Spleen (tissue), 11 donors: ENCODE measurements around the gene PPP1R27. TPM values are rescaled to one million over a fixed set of nuclear protein-coding genes. Genes with fewer than 3 reads are reported as not detected.

ENCODE experiments used
- DNase-seq: peaks from one replicate; pipeline ENCODE4 v3.0.0-alpha.2; 2020
- H3K27ac ChIP-seq, 8 donors: fragments of 200-600 bp; sonication (generic) in 7 of 8; 1 replicate in 4 of 8; 2 replicates in 4 of 8; pipeline versions ENCODE4 v1.5.0 to v1.8.0; 2016 to 2021; ENCODE audit warnings: inconsistent platforms in 4 of 8, mild to moderate bottlenecking in 4 of 8, moderate library complexity in 1 of 8
- H3K27me3 ChIP-seq, 7 donors: fragments of 200-600 bp; sonication (generic) in 6 of 7; replicated peaks in 1 of 7; 1 replicate in 4 of 7; 2 replicates in 3 of 7; pipeline versions ENCODE4 v1.5.0 to v1.8.0; 2016 to 2021; ENCODE audit warnings: inconsistent platforms in 3 of 7, mild to moderate bottlenecking in 1 of 7
- H3K36me3 ChIP-seq, 6 donors: fragments of 200-600 bp; sonication (generic) in 5 of 6; 1 replicate in 4 of 6; 2 replicates in 2 of 6; pipeline versions ENCODE4 v1.5.0 to v1.8.0; 2016 to 2021; ENCODE audit warnings: inconsistent platforms in 2 of 6
- H3K4me1 ChIP-seq, 6 donors: fragments of 200-600 bp; sonication (generic) in 5 of 6; 1 replicate in 3 of 6; 2 replicates in 3 of 6; pipeline versions ENCODE4 v1.5.0 to v1.8.0; 2016 to 2021; ENCODE audit warnings: inconsistent platforms in 3 of 6
- H3K4me3 ChIP-seq, 8 donors: fragments of 200-600 bp; sonication (generic) in 7 of 8; 1 replicate in 4 of 8; 2 replicates in 4 of 8; pipeline versions ENCODE4 v1.5.0 to v1.8.0; 2016 to 2021; ENCODE audit warnings: inconsistent platforms in 4 of 8, mild to moderate bottlenecking in 4 of 8, moderate library complexity in 2 of 8
- H3K9me3 ChIP-seq, 8 donors: fragments of 200-600 bp; sonication (generic) in 7 of 8; 1 replicate in 4 of 8; 2 replicates in 4 of 8; pipeline versions ENCODE4 v1.5.0 to v1.8.0; 2016 to 2021; ENCODE audit warnings: inconsistent platforms in 4 of 8
- POLR2A ChIP-seq, 3 donors: fragments of 450-650 bp; IDR thresholded peaks; one replicate each; pipeline ENCODE4 v1.5.1; 2017; ENCODE audit warnings: antibody characterized with exemption in 3 of 3, mild to moderate bottlenecking in 1 of 3
- POLR2AphosphoS5 ChIP-seq, 3 donors: sonication (generic); formaldehyde crosslinking; IDR thresholded peaks; one replicate each; pipeline ENCODE4 v1.5.1; 2017; ENCODE audit warnings: antibody characterized with exemption in 3 of 3
- WGBS, 5 donors: extraction: QIAGEN DNeasy Blood & Tissue Kit in 3 of 5; methylation state at CpG; one replicate each; pipeline versions ENCODE4 v1.1.5 to v1.1.7; 2013 to 2018; 5-methylcytosine and 5-hydroxymethylcytosine counted together
- intact Hi-C: fragments of 100-400 bp; cut with DNase I; formaldehyde crosslinking; loops from one replicate; pipeline ENCODE4 v1.15.0; 2023; ENCODE audit warnings: low total_unique reads
- polyA plus RNA-seq, 3 donors: library from polyadenylated mRNA; stranded (reverse); fragments of 200-250 nt; gene quantifications; one replicate each; pipeline ENCODE4 v1.2.1, GENCODE V29; 2013
- total RNA-seq, 7 donors: library from RNA; depleted of rRNA in 3 of 7; stranded (reverse); fragments of >200 nt in 3 of 7; fragmentation: NEBNext Ultra II Directional in 4 of 7; extraction: Animal tissue kit (Norgen Biotek cat#: 25700) in 4 of 7; gene quantifications; one replicate each; pipeline versions ENCODE4 v1.1.0 to v1.2.1, GENCODE V29; 2016 to 2021
- TF ChIP-seq, protein P1 (sequence below), 11 experiments: fragments of 200-600 bp in 7 of 11; fragments of 450-650 bp in 4 of 11; sonication (generic) in 4 of 11; IDR thresholded peaks in 8 of 11; conservative IDR thresholded peaks in 3 of 11; 1 replicate in 7 of 11; 2 replicates in 4 of 11; pipeline versions ENCODE4 v1.4.0 to v1.8.0; 2016 to 2021; ENCODE audit warnings: antibody characterized with exemption in 11 of 11, inconsistent platforms in 4 of 11, mild to moderate bottlenecking in 1 of 11
- donor health status: healthy with polysubstance abuse.
- donor health status: DM: no; HTN: no; CAD: no; lungs with moderate emphysema.
- donor health status: DM: no; HTN: no; CAD: no.
- donor health status: Bipolar disorder and iron deficiency.
- donor health status: healthy.
- donor health status: DM: no; HTN: no; CAD: no.
- donor health status: DM: yes; HTN: yes; CAD: no.

Gene PPP1R27
- total and polyA plus RNA-seq, 10 donors = 0.09 to 0.39 TPM; not detected in 8

- peaks cover 0 to 100% (median 72%) of the 10 kb centered on the region in 7 donors for H3K27me3 ChIP-seq
- no peak for DNase-seq
- intact Hi-C loops = no loop called here
Measured at GRCh38 chr17:81804559-81805399, 30.1 kb downstream of the PPP1R27 start.

DNA sequence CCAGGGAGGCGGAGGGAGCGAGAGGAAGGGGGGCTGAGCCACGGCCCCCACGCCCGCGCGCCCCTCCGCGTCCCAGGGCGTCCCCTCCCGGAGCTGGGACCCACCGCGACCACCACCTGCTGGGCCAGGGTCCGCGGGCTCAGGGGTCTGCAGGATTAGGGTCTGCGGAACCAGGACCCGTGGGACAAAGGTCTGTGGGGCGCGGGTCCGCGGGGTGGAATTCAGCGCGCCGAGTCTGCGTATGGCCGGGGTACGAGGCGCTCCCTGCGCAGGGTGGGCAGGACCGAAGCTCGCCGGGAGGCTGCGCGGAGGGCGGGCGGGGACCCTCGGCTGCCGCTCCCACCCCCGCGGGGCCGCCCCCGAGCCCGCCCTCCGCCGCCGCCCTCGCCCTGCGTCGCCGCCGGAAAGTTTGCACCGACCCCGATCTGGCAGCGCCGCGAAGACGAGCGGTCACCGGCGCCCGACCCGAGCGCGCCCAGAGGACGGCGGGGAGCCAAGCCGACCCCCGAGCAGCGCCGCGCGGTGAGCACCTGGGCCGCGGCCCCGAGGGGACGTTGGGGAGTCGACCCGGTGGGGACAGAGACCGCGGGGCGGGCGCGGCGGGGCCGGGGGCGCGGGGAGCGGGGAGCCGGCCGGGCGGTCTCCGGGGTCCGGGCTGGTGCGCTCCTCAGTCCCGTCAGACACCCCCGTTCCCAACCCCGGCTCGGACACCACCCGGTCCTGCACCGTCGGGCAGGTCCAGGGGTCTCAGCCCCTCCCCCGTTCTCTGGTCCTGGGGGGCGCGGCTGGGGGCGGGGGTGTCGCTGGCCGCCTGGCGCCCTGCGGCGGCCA, 30.9 kb downstream of the PPP1R27 start, which contains the start of gene GCGR:
Gene GCGR (plus strand): TSS at position 423 of the 831 bp plus-strand sequence. CDS start 4,869 bp downstream, outside the sequence.
- WGBS, 5 donors = 2 to 5% (median 2%) methylated on average over 21 to 110 of the region's 110 CpGs
- TF ChIP-seq POLR2AphosphoS5 (IDR thresholded peaks at IDR 0.05) (no peak), POLR2A (IDR thresholded peaks at IDR 0.05) (no peak)
- TF ChIP-seq, protein P1, sequence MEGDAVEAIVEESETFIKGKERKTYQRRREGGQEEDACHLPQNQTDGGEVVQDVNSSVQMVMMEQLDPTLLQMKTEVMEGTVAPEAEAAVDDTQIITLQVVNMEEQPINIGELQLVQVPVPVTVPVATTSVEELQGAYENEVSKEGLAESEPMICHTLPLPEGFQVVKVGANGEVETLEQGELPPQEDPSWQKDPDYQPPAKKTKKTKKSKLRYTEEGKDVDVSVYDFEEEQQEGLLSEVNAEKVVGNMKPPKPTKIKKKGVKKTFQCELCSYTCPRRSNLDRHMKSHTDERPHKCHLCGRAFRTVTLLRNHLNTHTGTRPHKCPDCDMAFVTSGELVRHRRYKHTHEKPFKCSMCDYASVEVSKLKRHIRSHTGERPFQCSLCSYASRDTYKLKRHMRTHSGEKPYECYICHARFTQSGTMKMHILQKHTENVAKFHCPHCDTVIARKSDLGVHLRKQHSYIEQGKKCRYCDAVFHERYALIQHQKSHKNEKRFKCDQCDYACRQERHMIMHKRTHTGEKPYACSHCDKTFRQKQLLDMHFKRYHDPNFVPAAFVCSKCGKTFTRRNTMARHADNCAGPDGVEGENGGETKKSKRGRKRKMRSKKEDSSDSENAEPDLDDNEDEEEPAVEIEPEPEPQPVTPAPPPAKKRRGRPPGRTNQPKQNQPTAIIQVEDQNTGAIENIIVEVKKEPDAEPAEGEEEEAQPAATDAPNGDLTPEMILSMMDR (IDR thresholded peaks at IDR 0.05 in 8 of 11, conservative IDR thresholded peaks at IDR 0.05 in 3 of 11) = no peak
- DNase-seq = no peak
- no peak within 1 kb of the TSS for H3K27ac ChIP-seq
- peak within 1 kb of the TSS in 2 of 8 donors; percentile 4 to 49 for H3K4me3 ChIP-seq
- H3K27me3 ChIP-seq = peaks cover 0 to 98% (median 71%) of the 10 kb centered on the region in 7 donors
- intact Hi-C loops = no loop called here
- peaks cover 8 to 26% (median 21%) of the 10 kb centered on the region in 6 donors for H3K4me1 ChIP-seq
- H3K36me3 ChIP-seq = no peaks in the 10 kb centered on the region
- H3K9me3 ChIP-seq = no peaks in the 10 kb centered on the region

More at GRCh38 chr17:81804559-81805399, 30.1 kb downstream of the PPP1R27 start:
- Histone ChIP-seq H3K4me3 (peak overlapping the region in 2 of 8 donors; percentile 4 to 49), H3K9me3 (no peaks in the 10 kb centered on the region), H3K4me1 (peaks cover 8 to 26% (median 21%) of the 10 kb centered on the region in 6 donors), H3K27ac (no peak overlapping the region), H3K36me3 (no peaks in the 10 kb centered on the region)
- no peak for TF ChIP-seq POLR2AphosphoS5 (IDR thresholded peaks at IDR 0.05)
- TF ChIP-seq, protein P1 (IDR thresholded peaks at IDR 0.05 in 8 of 11, conservative IDR thresholded peaks at IDR 0.05 in 3 of 11) = no peak
- no peak for TF ChIP-seq POLR2A (IDR thresholded peaks at IDR 0.05)
- 6 to 10% (median 8%) methylated on average over 12 to 65 of the region's 65 CpGs for WGBS, 5 donors

GRCh38 chr17:81802856-81803643, 31.8 kb downstream of the PPP1R27 start:
- H3K27ac ChIP-seq = no peak overlapping the region
- intact Hi-C loops = no loop called here

More at GRCh38 chr17:81802856-81803643, 31.8 kb downstream of the PPP1R27 start:
- TF ChIP-seq POLR2A (IDR thresholded peaks at IDR 0.05) = no peak
- no peak for TF ChIP-seq POLR2AphosphoS5 (IDR thresholded peaks at IDR 0.05)
- TF ChIP-seq, protein P1 (IDR thresholded peaks at IDR 0.05 in 8 of 11, conservative IDR thresholded peaks at IDR 0.05 in 3 of 11) = no peak
- Histone ChIP-seq H3K4me1 (peaks cover 8 to 26% (median 21%) of the 10 kb centered on the region in 6 donors), H3K27me3 (peaks cover 0 to 89% (median 70%) of the 10 kb centered on the region in 7 donors), H3K9me3 (no peaks in the 10 kb centered on the region), H3K4me3 (peak overlapping the region in 1 of 8 donors; percentile 49), H3K36me3 (no peaks in the 10 kb centered on the region)
- 30 to 33% (median 31%) methylated on average over 23 to 26 of the region's 26 CpGs for WGBS, 5 donors
- DNase-seq = no peak
